HG03039 (cell line): ENCODE results near the gene SYNPR.

Source experiments
- ATAC-seq: cut with Tn5 transposase; IDR thresholded peaks from one replicate; pipeline ENCODE4 v1.9.1; 2021; ENCODE audit warnings: mild to moderate bottlenecking, moderate library complexity; ENCODE audit not compliant: unreplicated experiment

The SYNPR gene

GRCh38 chr3:63370094-63370493 lies 92.0 kb downstream of the SYNPR start:
- no peak for ATAC-seq

- no peak for ATAC-seq
Measured at GRCh38 chr3:63383040-63383439, 104.9 kb downstream of the SYNPR start.

GRCh38 chr3:63384382-63384781 lies 106.3 kb downstream of the SYNPR start:
- no peak for ATAC-seq

- ATAC-seq: no peak
Measured at GRCh38 chr3:63385629-63386028, 107.5 kb downstream of the SYNPR start.

GRCh38 chr3:63386568-63386967 lies 108.5 kb downstream of the SYNPR start:
- no peak for ATAC-seq

GRCh38 chr3:63387568-63387967 lies 109.5 kb downstream of the SYNPR start:
- ATAC-seq: no peak

GRCh38 chr3:63390710-63391230 lies 112.7 kb downstream of the SYNPR start:
- ATAC-seq: no peak

- no peak for ATAC-seq
Measured at GRCh38 chr3:63395960-63396359, 117.9 kb downstream of the SYNPR start.

- no peak for ATAC-seq
Measured at GRCh38 chr3:63400246-63400860, 122.2 kb downstream of the SYNPR start.

GRCh38 chr3:63405882-63406281 lies 127.8 kb downstream of the SYNPR start:
- no peak for ATAC-seq

GRCh38 chr3:63413523-63413922 lies 135.4 kb downstream of the SYNPR start:
- no peak for ATAC-seq

GRCh38 chr3:63414607-63415006 lies 136.5 kb downstream of the SYNPR start:
- ATAC-seq: no peak

- ATAC-seq: no peak
Measured at GRCh38 chr3:63429905-63430304, 151.8 kb downstream of the SYNPR start.

GRCh38 chr3:63430875-63431274 lies 152.8 kb downstream of the SYNPR start:
- no peak for ATAC-seq

- no peak for ATAC-seq
Measured at GRCh38 chr3:63437858-63438257, 159.8 kb downstream of the SYNPR start.

GRCh38 chr3:63438826-63439371 lies 160.8 kb downstream of the SYNPR start:
- ATAC-seq: no peak

- no peak for ATAC-seq
Measured at GRCh38 chr3:63441262-63441661, 163.2 kb downstream of the SYNPR start.

GRCh38 chr3:63442918-63443317 lies 164.8 kb downstream of the SYNPR start:
- ATAC-seq: no peak

- no peak for ATAC-seq
Measured at GRCh38 chr3:63450023-63450422, 171.9 kb downstream of the SYNPR start.

GRCh38 chr3:63450634-63451363 lies 172.7 kb downstream of the SYNPR start:
- ATAC-seq: no peak

- ATAC-seq: no peak
Measured at GRCh38 chr3:63456901-63457300, 178.8 kb downstream of the SYNPR start.

GRCh38 chr3:63458405-63458804 lies 180.3 kb downstream of the SYNPR start:
- no peak for ATAC-seq
